GM13976 (cell line): Measurements from ENCODE around the gene PRSS36.
"Not testable (repeated sequence)": the region's sequence is repeated elsewhere in the genome, so short reads cannot be mapped to it uniquely, and the experiment has no call there.

Experiments
- DNase-seq: peaks from one replicate; pipeline ENCODE4 v3.0.0; 2012; ENCODE audit warnings: low spot score
- CTCF ChIP-seq: IDR thresholded peaks from 2 replicates; pipeline ENCODE4 v1.5.1; 2012; ENCODE audit warnings: borderline replicate concordance, mild to moderate bottlenecking; ENCODE audit not compliant: insufficient read depth; ENCODE audit errors: extremely low read depth, missing control alignments, control extremely low read depth
- in situ Hi-C: fragments of 300-500 bp; cut with MboI; formaldehyde crosslinking; loops from one replicate; pipeline ENCODE4 v1.12.0; 2022; ENCODE audit warnings: low sequenced_read_pairs, mixed read lengths, inconsistent platforms; ENCODE audit not compliant: unreplicated experiment

PRSS36 gene

DNA sequence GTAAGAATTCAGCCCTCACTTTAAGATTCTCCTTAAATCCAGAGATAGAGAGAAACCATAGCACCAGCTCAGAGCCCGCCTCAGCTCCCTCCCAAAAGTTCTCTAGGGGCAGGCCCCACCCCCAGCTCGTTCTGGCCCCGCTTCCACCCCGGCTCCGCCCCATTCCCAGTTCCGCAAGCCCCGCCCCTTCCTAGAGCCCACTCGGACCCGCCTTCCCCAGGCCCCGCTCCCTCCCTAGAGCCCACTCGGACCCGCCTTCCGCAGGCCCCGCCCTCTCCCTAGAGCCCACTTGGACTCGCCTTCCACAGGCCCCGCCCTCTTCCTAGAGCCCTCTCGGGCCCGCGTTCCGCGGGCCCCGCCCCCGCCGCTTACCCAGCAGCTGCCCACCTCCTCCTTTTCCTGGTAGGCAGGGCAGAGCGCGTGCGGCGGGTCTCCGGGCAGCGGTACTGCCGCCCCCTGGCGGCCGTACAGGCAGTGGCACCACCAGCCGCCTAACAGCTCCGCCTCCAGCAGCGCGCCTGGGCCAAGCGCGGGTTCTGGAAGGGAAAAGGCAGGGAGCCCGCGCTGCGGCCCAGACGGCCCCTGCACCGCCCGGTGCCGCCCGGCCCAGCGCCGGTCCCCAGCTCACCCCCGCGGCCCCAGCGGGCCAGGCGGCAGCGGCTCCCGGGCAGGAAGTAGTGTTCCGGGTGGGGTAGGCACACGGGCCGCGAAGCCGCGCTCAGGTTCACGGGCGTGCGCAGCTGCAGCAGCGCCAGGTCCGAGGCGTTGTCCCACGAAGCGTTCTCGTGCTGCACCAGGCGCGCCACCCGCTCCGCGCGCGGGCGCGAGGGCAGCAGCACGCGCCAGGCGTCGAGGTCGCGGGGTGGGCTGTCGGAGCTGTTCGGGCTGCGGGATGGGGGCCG is 7.5 kb downstream of the PRSS36 start:
- peak; percentile 94 for TF ChIP-seq CTCF
- DNase-seq: peak; percentile 100
- in situ Hi-C loops: no loop called here

GRCh38 chr16:31141489-31142108 is 8.3 kb downstream of the PRSS36 start:
- TF ChIP-seq CTCF: no peak
- in situ Hi-C loops: no loop called here

DNA sequence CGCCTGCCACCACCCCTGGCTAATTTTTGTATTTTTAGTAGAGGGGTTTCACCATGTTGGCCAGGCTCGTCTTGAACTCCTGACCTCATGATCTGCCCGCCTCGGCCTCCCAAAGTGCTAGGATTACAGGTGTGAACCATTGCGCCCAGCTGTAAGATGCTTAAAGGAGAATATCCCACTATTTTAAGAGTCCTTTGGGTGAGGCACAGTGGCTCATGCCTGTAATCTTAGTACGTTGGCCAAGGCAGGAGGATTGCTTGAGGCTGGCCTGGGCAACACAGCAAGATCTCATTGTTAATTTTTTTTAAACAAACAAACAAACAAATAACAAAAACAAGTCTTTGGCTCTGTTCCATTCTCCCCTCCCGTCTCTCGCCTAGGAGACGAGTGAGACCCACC is 8.8 kb downstream of the PRSS36 start:
- in situ Hi-C loops, DNase-seq: not testable (repeated sequence)

More at GRCh38 chr16:31141489-31142108, 8.3 kb downstream of the PRSS36 start:
- DNase-seq: peak; percentile 48

DNA sequence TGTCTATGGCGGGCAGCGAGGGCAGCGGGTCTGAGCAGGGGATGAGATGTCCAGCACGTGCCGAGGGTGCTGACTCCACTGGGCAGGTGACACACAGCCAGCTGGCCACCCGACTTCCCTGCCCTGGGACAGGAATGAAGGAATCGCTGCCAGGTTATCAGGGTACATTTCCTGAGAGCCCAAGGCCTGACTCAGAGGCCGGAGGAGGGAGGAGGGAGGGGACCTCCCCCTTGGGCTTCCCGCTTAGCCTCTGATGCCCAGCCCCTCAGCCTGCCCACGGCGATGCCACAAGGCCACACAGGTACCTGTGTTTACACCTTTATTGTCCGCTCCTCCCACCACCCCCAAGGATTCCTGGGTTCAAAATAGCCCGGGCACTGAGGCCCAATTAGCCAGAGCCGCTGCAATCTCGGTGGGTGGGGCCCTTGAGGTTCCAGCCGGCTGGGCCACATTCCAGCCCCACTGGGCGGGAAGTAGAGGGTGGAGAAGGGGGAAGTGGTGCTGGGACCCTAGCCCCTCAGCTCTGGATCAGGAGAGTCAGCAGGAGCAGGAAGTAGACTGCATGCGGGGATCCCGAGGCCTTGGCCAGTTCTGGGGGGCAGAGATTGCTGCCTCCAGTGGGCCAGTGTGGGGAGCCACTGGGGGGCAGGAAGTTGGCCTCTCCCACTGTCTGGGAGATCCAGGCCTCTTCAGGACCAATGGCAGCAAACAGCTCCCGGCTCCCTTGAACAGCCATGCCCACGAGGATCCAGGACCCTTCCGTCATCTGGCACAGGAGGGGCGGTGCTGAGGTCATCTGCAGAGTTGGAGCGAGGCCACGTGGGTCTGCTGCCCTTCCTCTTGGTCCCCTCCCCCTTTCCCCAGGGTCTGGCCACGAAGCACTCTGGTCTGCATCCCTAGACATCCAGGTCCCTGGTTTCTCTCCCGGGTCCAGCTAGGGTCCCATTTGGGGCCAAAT is 11.0 kb downstream of the PRSS36 start:
- TF ChIP-seq CTCF: no peak
- peak; percentile 17 for DNase-seq

DNA sequence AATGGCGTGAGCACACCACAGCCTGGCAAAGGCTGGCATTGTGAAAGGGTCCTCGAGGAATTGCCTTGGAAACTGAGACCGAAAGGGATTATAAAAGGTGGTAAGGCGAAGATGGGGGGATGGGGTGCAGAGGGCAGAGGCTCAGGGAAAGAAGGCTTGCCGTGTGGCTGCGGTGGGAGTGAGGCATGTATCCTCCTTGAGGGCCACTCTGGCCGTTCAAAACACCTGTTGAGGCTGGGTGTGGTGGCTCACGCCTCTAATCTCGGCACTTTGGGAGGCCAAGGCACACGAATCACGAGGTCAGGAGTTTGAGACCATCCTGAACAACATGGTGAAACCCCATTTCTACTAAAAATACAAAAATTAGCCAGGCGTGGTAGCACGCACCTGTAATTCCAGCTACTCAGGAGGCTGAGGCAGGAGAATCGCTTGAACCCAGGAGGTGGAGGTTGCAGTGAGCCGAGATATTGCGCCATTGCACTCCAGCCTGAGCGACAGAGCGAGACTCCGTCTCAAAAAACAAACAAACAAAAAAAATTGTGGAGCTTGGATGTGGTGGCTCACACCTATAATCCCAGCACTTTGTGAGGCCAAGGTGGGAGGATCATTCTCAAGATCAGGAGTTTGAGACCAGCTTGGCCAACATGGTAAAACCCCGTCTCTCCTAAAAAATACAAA is 12.9 kb downstream of the PRSS36 start:
- in situ Hi-C loops, DNase-seq: not testable (repeated sequence)

More for the DNA sequence above, 11.0 kb downstream of the PRSS36 start:
- in situ Hi-C loops: no loop called here

DNA sequence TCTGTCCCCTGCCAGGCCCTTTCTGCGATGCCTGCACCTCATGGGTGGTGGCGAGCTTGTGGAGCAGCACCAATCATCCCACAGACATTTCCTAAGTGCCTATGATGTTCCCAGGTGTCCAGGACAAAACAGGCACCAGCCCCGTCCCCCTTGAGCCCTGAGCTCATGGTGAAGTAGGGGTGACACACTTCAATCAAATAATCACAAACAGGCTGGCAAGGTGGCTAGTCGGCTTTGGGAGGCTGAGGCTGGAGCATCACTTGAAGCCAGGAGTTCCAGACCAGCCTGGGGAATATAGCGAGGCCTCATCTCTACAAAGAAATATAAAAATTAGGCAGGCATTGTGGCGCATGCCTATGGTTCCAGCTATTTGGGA is 13.6 kb downstream of the PRSS36 start:
- no peak for TF ChIP-seq CTCF
- in situ Hi-C loops: no loop called here
- no peak for DNase-seq

DNA sequence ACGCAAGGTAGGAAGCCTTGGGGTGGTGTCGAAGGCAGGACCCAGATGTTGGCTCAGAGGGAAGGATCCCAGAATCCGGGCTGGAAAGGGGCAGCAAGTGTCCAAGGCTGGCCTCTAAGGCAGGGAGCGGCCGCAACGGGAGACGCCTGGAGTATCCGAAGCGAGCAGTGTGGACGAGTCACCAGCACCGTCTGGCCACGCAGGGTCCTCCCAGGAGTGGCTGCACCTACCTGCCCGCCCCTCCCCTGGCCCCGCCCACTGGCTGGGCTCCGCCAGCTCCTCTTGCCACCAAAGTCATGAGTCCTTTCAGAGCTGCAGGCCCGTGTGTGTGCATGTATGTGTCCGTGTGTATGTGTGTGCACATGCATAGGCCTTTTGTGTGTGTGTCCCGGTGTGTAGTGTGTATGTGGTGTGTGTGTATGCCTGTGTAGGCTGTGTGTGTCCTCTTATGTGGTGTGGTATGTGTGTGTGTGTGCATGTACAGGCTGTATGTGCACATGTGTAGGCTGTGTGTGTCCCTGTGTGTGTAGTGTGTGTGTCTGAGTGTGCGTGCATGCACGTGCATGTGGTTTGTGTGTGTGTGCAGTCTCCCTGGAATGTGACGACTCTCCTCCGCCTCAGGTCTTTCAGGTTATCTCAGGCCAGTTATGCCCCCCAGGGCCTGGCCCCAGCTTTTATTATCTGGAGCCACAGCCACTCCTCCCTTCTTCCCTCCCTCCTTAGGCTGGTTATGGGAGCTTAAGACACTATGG is 14.2 kb downstream of the PRSS36 start, which contains the start of gene PRSS8:
Gene PRSS8, minus strand, starts transcription at position 193 of the 752 bp plus-strand sequence. CDS start 229 bp downstream, outside the sequence.
- in situ Hi-C loops: no loop called here

More for the DNA sequence above, 14.2 kb downstream of the PRSS36 start, which contains the start of gene PRSS8:
- TF ChIP-seq CTCF: no peak
- no peak for DNase-seq
